GM18909 (cell line): ENCODE results near the gene OR11G2.
"Not testable (repeated sequence)": the region's sequence is repeated elsewhere in the genome, so short reads cannot be mapped to it uniquely, and the experiment has no call there.

Experiments used
- ATAC-seq: cut with Tn5 transposase; IDR thresholded peaks from one replicate; pipeline ENCODE4 v1.9.1; 2021; ENCODE audit warnings: mild to moderate bottlenecking; ENCODE audit not compliant: unreplicated experiment, poor library complexity

Gene OR11G2

DNA sequence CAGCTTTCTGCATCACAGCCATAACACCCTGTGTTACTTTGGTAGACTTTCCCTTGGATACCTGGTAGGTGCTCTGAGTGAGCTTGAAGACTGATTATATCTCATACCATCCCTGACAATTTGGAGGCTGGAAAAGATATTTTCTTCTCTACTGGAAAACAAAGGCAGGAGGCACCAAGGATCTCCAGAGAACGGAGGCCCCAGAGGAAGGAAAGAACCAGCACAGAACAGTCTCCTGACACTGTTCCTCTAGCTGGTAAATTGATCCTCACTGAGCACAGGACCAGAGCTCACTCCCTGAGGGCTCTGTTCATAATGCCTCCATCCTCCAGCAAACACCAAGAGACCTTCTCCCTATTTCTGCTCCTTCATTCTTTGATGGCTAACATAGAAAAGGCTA, at the start of gene OR11G2:
Gene OR11G2, plus strand, starts transcription at position 301 of the 400 bp plus-strand sequence. CDS start 6,542 bp downstream, outside the sequence.
- ATAC-seq: no peak

DNA sequence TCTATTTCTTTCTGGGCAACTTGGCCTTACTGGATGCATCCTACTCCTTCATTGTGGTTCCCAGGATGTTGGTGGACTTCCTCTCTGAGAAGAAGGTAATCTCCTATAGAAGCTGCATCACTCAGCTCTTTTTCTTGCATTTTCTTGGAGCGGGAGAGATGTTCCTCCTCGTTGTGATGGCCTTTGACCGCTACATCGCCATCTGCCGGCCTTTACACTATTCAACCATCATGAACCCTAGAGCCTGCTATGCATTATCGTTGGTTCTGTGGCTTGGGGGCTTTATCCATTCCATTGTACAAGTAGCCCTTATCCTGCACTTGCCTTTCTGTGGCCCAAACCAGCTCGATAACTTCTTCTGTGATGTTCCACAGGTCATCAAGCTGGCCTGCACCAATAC, 46.8 kb upstream of the OR11G2 start:
- ATAC-seq: no peak

DNA sequence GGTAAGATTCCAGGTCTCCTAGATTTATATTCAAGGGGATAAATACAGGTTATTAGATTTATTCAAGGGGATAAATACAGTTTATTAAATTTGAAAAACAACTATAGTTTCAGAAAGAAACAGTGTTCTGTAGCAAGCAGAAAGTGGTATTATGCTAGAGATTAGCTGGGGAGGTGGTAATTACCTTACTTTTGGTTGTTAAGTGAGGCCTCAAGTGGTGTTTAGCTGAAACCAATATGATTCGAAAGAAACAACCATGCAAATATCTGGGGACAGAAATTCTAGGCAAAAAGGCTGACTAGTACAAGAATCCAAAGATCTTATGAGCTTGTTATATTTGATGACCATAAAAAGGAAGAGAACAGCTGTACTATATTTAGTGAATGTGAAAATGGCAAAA, 45.9 kb upstream of the OR11G2 start:
- no peak for ATAC-seq

GRCh38 chr14:20164462-20164861, 26.2 kb upstream of the OR11G2 start:
- ATAC-seq: no peak

DNA sequence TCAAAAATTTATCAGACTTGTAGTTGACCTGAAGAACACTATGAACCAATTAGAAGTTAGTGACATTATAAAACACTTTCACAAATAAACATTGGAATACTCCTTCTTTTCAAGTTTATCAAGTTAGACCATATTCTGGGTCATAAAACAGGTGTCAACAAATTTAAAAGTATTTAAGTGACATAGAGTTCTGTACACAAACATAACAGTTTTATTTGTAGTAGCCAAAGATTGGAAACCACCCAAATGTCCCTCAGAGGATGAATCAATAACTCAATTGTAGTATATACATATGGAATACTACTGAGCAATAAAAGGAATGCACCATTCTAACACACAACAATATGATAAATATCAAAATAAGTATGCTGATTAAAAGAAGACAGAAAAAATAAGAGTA, 23.6 kb upstream of the OR11G2 start:
- ATAC-seq: no peak

DNA sequence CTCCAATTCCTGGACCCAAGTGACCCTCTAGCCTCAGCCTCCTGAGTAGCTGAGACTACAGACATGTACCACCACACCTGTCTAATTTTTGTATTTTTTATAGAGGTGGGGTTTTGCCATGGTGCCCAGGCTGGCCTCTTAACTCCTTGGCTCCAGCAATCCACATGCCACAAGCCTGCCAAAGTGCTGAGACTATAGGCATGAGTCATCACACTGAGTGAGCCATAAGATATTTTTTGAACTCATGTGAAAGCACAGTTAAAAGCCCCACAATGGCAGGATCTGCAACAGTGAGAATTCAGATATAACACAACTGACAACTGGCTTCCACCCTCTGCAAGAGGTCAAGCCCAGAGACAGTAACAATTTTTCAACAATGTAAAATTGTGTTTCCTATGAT, 20.8 kb upstream of the OR11G2 start:
- ATAC-seq: not testable (repeated sequence)

GRCh38 chr14:20174205-20174604, 16.5 kb upstream of the OR11G2 start:
- ATAC-seq: not testable (repeated sequence)

DNA sequence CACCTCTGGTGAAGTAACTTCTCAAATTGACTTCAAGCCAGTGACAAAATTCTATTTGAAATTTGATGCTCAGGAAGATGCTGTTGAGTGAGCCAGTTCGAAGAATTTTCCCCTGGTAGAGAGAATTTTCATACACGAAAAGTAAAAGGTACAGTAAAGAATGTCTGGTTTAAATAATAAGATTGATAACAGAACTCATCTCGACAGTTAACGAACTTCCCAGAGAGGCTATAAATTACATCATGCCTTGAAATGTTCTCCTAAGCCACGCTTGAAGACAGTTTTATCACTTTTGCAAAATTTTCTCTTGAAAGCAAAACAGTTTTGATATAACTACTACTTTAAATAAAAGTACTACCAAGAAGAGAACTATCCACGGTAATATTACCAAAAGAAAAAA, 14.4 kb upstream of the OR11G2 start:
- no peak for ATAC-seq

DNA sequence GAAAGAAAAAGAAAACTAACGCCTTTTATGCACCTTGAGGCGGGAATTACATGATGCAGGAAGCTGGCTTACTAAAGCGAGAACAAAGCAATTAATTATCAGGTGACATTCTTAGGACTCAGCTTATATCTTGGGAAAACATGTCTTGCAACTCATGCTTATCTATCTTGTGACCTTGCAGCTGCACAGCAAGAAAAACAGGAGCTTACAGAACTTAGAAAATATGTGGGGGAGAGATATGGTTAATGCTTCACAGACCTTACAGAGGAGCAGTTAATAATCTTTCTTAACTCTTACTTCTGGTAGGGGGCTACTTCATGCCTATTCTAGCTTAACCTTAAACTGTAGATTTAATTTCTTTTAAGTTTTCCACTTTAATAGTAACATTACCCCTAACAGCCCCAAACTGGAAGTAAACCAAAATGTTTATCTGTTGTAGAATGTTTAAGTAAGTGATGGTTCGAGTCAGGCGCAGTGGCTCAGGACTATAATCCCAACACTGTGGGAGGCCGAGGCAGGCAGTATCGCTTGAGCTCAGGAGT, 13.2 kb upstream of the OR11G2 start:
- no peak for ATAC-seq

GRCh38 chr14:20179218-20179617, 11.5 kb upstream of the OR11G2 start:
- ATAC-seq: no peak

DNA sequence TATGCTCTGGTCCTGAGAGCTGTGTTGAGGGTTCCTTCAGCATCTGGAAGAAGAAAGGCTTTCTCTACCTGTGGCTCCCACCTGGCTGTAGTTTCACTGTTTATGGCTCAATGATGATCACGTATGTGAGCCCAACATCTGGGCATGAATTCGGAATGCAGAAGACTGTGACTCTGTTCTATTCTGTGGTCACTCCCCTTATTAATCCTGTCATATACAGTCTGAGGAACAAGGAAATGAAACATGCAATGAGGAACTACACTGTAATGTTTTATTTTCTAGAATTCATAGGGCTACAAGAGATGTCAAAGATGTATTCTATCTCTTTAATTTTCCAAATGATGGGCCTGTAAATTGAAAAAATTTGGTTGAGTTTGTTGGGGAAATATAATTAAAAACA, 10.8 kb upstream of the OR11G2 start:
- no peak for ATAC-seq

GRCh38 chr14:20180486-20180885, 10.2 kb upstream of the OR11G2 start:
- ATAC-seq: no peak

DNA sequence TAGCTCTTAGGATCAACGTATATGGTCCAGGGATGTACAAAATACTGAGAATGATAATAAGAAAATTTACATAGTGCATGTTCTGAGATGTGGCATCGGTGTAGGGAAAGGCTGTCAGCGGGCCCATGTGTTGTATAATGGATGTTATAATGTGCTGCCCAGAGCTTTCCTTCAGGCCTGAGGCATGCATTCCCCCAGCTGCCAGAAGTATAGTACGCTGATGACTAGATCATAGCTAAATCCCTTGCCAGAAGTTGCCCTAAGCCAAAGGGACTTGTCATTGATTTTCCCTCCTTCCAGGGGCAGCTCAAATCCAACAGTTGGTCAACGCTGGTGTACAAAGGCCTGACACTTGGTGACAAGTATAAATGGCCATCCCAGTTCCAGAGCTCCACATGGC, 6.5 kb upstream of the OR11G2 start:
- ATAC-seq: no peak

DNA sequence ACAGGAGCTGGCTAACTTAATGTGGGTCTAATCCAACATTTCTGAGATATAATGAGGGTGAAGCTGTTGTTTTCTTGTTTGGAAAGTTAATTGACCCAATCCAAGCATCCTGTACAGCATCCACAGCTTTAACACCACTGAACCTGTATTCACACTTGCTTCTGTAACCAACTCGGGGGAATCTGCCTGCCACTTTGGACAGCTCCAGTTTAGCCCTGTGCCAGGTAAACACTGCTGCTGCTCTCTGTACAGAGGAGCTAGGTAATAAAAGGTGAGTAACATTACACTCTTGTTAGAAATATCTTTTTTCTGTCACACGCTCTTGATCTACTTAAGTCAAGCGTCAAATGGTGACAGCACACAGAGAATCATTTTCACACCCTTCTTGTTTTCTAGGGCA, 700 bp downstream of the OR11G2 start:
- ATAC-seq: no peak

DNA sequence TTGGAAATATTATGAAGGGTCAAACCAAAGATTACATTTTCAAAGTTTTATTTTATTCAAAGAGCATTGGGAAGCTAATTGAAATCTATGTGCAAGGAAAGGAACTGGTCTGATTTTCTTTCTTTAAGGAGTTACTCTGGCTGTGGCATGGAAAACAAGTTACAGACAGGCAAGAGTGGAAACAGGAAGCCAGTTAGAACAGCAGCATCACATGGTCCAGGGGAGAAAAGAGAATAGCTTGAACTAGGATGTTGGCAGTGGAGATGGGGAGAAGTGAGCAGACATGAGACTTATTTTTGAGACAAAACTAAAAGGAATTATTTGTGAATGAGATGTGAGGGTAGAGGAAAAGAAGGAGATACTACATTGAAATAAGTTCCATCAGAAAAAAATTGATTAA, 3.4 kb downstream of the OR11G2 start:
- ATAC-seq: no peak

GRCh38 chr14:20195170-20195569, 4.5 kb downstream of the OR11G2 start:
- not testable (repeated sequence) for ATAC-seq

GRCh38 chr14:20195911-20196310, 5.2 kb downstream of the OR11G2 start:
- ATAC-seq: no peak

DNA sequence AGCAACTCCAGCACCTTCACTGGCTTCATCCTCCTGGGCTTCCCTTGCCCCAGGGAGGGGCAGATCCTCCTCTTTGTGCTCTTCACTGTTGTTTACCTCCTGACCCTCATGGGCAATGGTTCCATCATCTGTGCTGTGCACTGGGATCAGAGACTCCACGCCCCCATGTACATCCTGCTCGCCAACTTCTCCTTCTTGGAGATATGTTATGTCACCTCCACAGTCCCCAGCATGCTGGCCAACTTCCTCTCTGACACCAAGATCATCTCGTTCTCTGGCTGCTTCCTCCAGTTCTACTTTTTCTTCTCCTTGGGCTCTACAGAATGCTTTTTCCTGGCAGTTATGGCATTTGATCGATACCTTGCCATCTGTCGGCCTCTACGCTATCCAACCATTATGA, 6.8 kb downstream of the OR11G2 start:
- no peak for ATAC-seq

GRCh38 chr14:20198991-20199390, 8.3 kb downstream of the OR11G2 start:
- no peak for ATAC-seq

DNA sequence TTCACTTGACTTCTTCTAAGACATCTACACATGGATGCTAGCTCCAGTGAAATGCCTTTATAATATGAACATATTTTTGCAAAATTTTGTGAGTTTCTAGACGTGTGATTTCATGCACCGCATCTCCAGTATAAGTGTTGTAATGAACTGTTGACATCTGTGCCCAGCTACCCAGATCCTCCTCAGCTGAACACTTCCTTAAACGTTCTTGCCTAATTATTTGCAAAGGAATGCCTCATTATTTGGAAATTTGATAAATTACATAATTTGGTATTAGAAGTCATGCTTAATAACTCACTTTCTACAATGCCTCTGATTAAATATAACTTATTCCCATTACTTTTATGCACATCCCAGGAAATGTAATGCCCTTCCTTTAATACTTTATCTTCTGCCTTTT, 14.0 kb downstream of the OR11G2 start:
- ATAC-seq: no peak

- no peak for ATAC-seq
Measured at GRCh38 chr14:20209595-20209994, 18.9 kb downstream of the OR11G2 start.

DNA sequence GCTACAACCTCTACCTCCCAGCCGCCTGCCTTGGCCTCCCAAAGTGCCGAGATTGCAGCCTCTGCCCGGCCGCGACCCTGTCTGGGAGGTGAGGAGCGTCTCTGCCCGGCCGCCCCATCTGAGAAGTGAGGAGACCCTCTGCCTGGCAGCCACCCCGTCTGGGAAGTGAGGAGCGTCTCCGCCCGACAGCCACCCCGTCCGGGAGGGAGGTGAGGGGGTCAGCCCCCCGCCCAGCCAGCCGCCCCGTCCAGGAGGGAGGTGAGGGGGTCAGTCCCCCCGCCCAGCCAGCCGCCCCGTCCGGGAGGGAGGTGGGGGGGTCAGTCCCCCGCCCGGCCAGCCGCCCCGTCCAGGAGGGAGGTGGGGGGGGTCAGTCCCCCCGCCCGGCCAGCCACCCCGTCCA, 21.7 kb downstream of the OR11G2 start:
- not testable (repeated sequence) for ATAC-seq

DNA sequence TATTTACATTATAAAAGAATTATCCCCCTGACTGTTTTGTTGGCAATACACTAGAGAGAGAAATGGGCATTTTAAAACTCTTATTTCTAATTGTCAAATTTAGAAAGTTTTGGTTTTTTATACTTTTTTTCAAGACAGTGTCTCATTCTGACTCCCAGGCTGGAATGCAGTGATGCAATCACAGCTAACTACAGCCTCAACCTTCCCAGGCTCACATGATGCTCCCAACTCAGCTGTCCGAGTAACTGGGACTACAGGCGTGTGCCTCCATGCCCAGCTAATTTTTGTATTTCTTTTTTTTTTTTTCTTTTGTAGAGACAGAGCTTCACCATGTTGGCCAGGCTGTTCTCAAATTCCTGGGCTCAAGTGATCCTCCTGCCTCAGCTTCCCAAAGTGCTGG, 24.5 kb downstream of the OR11G2 start:
- no peak for ATAC-seq
